Cardiac muscle cell (in vitro differentiated cells and primary cell): Measurements from ENCODE around the gene EFCAB8. TPM values are rescaled to one million over a fixed set of nuclear protein-coding genes. Genes with fewer than 3 reads are reported as not detected.

Experiments
- DNase-seq, 2 donors: peaks; one replicate each; pipeline versions ENCODE4 v3.0.0 to v3.0.0-alpha.2; 2010 to 2017; ENCODE audit warnings: low read depth in 1 of 2, low spot score in 1 of 2
- H3K27ac ChIP-seq: fragments of 200-600 bp; sonication (generic); 2 replicates; pipeline ENCODE4 v1.5.1; 2016
- H3K27me3 ChIP-seq: fragments of 200-600 bp; sonication (generic); 2 replicates; pipeline ENCODE4 v1.6.0; 2016; ENCODE audit warnings: control low read depth
- H3K36me3 ChIP-seq: fragments of 200-600 bp; sonication (generic); 2 replicates; pipeline ENCODE4 v1.5.1; 2016; ENCODE audit warnings: control low read depth
- H3K4me1 ChIP-seq: fragments of 200-600 bp; sonication (generic); 2 replicates; pipeline ENCODE4 v1.8.1; 2017; ENCODE audit warnings: low read depth, mild to moderate bottlenecking, mixed run types
- H3K4me3 ChIP-seq: fragments of 200-600 bp; sonication (generic); 2 replicates; pipeline ENCODE4 v1.5.1; 2016; ENCODE audit warnings: mild to moderate bottlenecking
- H3K9me3 ChIP-seq: fragments of 200-600 bp; sonication (generic); 2 replicates; pipeline ENCODE4 v1.5.1; 2017; ENCODE audit warnings: low read depth, mild to moderate bottlenecking, control low read depth
- CTCF ChIP-seq: IDR thresholded peaks from 2 replicates; pipeline ENCODE4 v1.5.1; 2012; ENCODE audit warnings: low read depth, mild to moderate bottlenecking, low read length
- polyA plus RNA-seq: library from polyadenylated mRNA; unstranded; fragments of >200 nt; fragmentation: Nextera tagmentation; extraction: Ambion mirVana; gene quantifications from 2 replicates; pipeline ENCODE4 v1.2.1, GENCODE V29; 2016
- total RNA-seq: library from RNA; depleted of rRNA; stranded (reverse); fragments of >200 nt; gene quantifications from 2 replicates; pipeline ENCODE4 v1.2.3, GENCODE V29; 2016

EFCAB8 gene
- total and polyA plus RNA-seq, 2 experiments from 2014 or later, result 0.54 TPM; not detected in 1

DNA sequence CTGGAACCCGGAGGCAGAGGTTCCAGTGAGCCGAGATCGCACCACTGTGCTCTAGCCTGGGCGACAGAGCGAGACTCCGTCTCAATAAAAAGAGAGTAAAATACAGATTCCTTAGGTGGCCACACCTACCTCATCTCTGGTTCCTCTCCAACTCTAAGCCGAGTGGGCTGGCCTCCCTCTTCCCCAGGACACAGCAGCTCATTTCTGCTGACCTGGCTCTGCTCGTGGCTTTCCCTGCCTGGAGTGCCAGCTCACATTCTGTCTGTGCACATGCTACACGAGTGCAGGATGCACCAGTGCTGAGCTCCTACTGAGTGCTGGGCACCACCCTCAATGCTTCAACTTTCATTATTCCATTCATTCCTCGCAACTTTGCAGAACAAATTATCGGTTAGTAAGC lies 28.8 kb downstream of the EFCAB8 start:
- no peak overlapping the region for H3K27ac ChIP-seq
- H3K4me1 ChIP-seq, result no peaks in the 10 kb centered on the region
- H3K9me3 ChIP-seq, result no peaks in the 10 kb centered on the region
- H3K27me3 ChIP-seq, result no peaks in the 10 kb centered on the region
- TF ChIP-seq CTCF, result no peak
- H3K36me3 ChIP-seq, result no peaks in the 10 kb centered on the region
- DNase-seq, result no peak
- no peak overlapping the region for H3K4me3 ChIP-seq

DNA sequence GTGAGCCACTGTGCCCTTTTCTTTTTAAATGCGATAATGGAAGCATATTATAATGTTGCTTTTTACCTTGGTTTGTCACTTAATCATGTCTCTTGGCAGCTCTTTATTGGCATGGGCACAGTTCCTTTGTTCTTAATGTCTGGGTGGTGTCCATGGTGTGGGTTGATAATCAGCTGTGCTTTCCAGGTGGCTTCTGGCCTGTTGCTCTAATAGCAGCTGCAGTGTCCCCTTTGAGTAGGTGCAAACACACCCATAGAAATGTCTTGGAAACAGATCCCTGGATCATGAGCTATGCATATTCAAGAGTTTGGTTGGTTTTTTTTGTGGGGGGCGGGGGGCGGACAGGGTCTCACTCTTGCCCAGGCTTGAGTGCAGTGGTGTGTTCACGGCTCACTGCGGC lies 29.9 kb downstream of the EFCAB8 start:
- Histone ChIP-seq H3K27ac (no peak overlapping the region), H3K9me3 (no peaks in the 10 kb centered on the region), H3K36me3 (no peaks in the 10 kb centered on the region), H3K27me3 (no peaks in the 10 kb centered on the region), H3K4me3 (no peak overlapping the region), H3K4me1 (no peaks in the 10 kb centered on the region)
- TF ChIP-seq CTCF, result no peak
- no peak for DNase-seq

- no peak for DNase-seq
- Histone ChIP-seq H3K9me3 (no peaks in the 10 kb centered on the region), H3K36me3 (no peaks in the 10 kb centered on the region), H3K4me1 (no peaks in the 10 kb centered on the region), H3K4me3 (no peak overlapping the region), H3K27ac (no peak overlapping the region), H3K27me3 (no peaks in the 10 kb centered on the region)
- no peak for TF ChIP-seq CTCF
Measured at GRCh38 chr20:32889281-32889680, 30.6 kb downstream of the EFCAB8 start.

- Histone ChIP-seq H3K9me3 (no peaks in the 10 kb centered on the region), H3K4me3 (no peak overlapping the region), H3K27me3 (no peaks in the 10 kb centered on the region), H3K36me3 (no peaks in the 10 kb centered on the region), H3K4me1 (no peaks in the 10 kb centered on the region), H3K27ac (no peak overlapping the region)
- TF ChIP-seq CTCF, result no peak
- no peak for DNase-seq
Measured at GRCh38 chr20:32891491-32891890, 32.8 kb downstream of the EFCAB8 start.

DNA sequence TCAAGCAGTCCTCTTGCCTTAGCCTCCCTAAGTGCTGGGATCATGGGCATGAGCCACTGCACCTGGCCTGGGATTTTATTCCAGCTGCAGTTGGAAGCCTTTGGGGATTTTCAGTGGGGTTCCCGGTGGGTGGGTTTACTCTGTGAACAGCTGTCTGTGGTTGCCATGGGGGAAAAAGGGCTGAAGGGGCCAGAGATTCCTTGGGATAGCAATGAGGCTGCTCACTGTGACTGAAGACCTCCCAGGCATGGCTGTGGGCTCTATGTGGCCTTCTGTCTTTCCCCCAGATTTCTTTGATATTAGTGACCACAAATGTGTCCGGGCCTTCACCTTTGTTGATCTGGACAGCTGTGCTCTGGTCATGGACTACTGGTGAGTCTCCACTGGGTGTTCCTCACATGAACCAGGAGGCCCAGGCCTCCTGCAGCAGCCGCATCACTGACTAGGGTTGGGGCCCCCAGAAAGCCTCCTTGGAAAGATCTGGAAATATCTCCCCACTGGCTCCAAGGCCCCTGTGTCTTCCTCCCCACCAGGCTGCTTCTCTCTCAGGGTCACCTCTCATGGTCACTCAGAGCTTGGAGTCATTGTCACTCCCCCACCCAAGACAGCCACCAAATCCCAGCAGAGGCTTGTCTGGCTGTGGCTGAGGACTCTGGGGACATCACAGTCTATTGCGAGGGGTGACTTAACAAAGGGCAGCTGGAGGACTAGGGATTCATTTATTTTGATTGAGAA lies 33.4 kb downstream of the EFCAB8 start:
- Histone ChIP-seq H3K36me3 (no peaks in the 10 kb centered on the region), H3K4me3 (no peak overlapping the region), H3K27ac (no peak overlapping the region), H3K9me3 (no peaks in the 10 kb centered on the region), H3K27me3 (no peaks in the 10 kb centered on the region), H3K4me1 (no peaks in the 10 kb centered on the region)
- no peak for DNase-seq
- TF ChIP-seq CTCF, result no peak
